HFF-Myc (cell line): ENCODE measurements around the gene LYZL4.

Source experiments
- DNase-seq: peaks from one replicate; pipeline ENCODE4 v3.0.0-alpha.2; 2011; ENCODE audit warnings: low read depth; ENCODE audit errors: extremely low read depth
- H3K4me3 ChIP-seq: replicated peaks from 2 replicates; pipeline ENCODE4 v1.5.1; 2011; ENCODE audit warnings: low read depth, mild to moderate bottlenecking, control low read depth, low read length
- CTCF ChIP-seq: IDR thresholded peaks from 2 replicates; pipeline ENCODE4 v1.5.1; 2012; ENCODE audit warnings: mild to moderate bottlenecking, low read depth, low read length, control low read depth; ENCODE audit errors: missing control alignments

LYZL4 gene

GRCh38 chr3:42439261-42440115, 29.1 kb upstream of the LYZL4 start:
- H3K4me3 ChIP-seq, result no peak overlapping the region
- no peak for TF ChIP-seq CTCF
- no peak for DNase-seq

- DNase-seq, result no peak
- no peak overlapping the region for H3K4me3 ChIP-seq
- TF ChIP-seq CTCF, result no peak
Measured at GRCh38 chr3:42438758-42439157, 28.3 kb upstream of the LYZL4 start.

- H3K4me3 ChIP-seq, result no peak overlapping the region
- TF ChIP-seq CTCF, result no peak
- DNase-seq, result no peak
Measured at GRCh38 chr3:42438193-42438592, 27.8 kb upstream of the LYZL4 start.

GRCh38 chr3:42434777-42435380, 24.5 kb upstream of the LYZL4 start:
- no peak overlapping the region for H3K4me3 ChIP-seq
- DNase-seq, result no peak
- TF ChIP-seq CTCF, result no peak

- no peak for TF ChIP-seq CTCF
- DNase-seq, result no peak
Measured at GRCh38 chr3:42432485-42432884, 22.1 kb upstream of the LYZL4 start.

GRCh38 chr3:42430781-42431532, 20.5 kb upstream of the LYZL4 start:
- H3K4me3 ChIP-seq, result no peak overlapping the region
- no peak for TF ChIP-seq CTCF
- no peak for DNase-seq

More at GRCh38 chr3:42432485-42432884, 22.1 kb upstream of the LYZL4 start:
- H3K4me3 ChIP-seq, result no peak overlapping the region
